Measurements from ENCODE around the gene ITPR1.

ITPR1 gene

DNA sequence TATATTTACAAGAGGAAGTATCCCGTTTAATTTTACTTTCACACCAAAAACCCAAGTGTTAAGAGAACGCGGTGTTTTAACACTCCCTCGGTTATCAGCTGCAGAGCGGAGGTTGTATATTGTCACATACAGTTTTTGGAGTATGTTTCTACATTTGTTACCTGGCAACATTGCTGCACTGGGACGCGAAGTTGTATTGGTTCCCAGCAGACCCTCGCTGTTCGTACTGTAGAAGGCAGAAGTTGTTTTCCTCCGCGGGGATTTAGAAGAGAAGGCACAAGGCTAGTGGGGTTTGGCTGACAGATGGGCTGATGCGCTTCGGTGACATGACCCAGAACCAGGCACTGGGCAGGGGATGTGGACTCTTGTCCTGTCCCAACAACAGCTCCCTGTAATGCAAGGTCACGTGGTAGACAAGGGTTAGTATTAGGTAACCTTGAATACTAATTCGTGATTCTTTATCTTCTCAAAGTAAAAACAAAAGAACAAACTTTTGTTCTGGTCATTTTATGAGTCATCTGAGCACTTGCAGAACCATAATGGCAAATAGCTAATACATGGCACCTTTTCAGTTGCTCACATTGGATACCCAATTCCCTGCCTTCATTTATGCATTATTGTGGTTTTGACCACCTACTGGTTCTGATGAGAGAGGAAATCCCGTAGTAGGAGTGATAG, 255.7 kb downstream of the ITPR1 start:
- TF ChIP-seq ZNF585B (tag by site-specific recombination; IDR thresholded peaks at IDR 0.05): no peak
- no peak for TF ChIP-seq HOXA7 (CRISPR knock-in tag; IDR thresholded peaks at IDR 0.05; ENCODE audit: borderline replicate concordance)
- H3K4me3 ChIP-seq (ENCODE audit: low read depth, low read length): no peak overlapping the region
- ChIA-PET CTCF (interaction anchor here (1.0 to 1.6 kb wide), 3 partner anchors 28 to 291 kb away, joined by 3 to 6 read pairs (median 4); no protein-coding TSS in a partner anchor), POLR2A (interaction anchor here (1.3 kb wide), 1 partner anchor 230 kb away, joined by 4 read pairs; the partner anchor contains the start of gene BHLHE40)
- peaks cover 14% of the 10 kb centered on the region for H3K4me1 ChIP-seq (ENCODE audit: control insufficient read depth, insufficient read depth, low read length)
- H3K36me3 ChIP-seq (ENCODE audit: control insufficient read depth in 2 of 2, insufficient read depth in 1 of 2, low read length in 2 of 2): no peaks in the 10 kb centered on the region
- H3K9me3 ChIP-seq (ENCODE audit: control insufficient read depth, insufficient read depth, low read depth, low read length): no peaks in the 10 kb centered on the region
- no peak overlapping the region for H3K27ac ChIP-seq (ENCODE audit: extremely low read depth, low read depth, low read length)

DNA sequence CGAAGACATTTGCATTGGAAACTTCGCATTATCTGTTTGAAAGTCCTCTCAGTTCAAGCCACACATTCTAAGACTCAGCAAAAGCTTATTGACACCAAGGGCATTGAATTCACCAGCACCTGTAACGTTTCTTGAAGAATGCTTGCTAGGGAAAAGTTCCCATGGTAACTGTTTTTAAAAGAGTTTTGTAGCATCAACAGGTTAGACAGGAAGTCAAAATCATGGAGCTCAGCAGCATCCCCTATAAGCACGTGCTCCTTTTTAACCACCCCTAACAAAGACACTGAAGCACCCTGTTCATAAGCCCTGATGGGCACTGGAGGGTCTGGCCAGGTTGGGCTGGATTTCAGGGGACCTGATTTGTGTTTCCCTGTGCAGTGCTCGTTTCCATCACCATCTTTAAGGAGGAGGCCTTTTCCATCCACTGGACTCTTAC, 256.4 kb downstream of the ITPR1 start:
- Histone ChIP-seq H3K4me3 (ENCODE audit: low read depth, low read length) (no peak overlapping the region), H3K27ac (ENCODE audit: extremely low read depth, low read depth, low read length) (no peak overlapping the region), H3K4me1 (ENCODE audit: control insufficient read depth, insufficient read depth, low read length) (peaks cover 8% of the 10 kb centered on the region), H3K9me3 (ENCODE audit: control insufficient read depth, insufficient read depth, low read depth, low read length) (no peaks in the 10 kb centered on the region), H3K36me3 (ENCODE audit: control insufficient read depth in 2 of 2, insufficient read depth in 1 of 2, low read length in 2 of 2) (peaks cover 0 to 4% of the 10 kb centered on the region in 2 experiments; a peak in 1 of 3 replicates)
- TF ChIP-seq ZNF561 (tag by site-specific recombination; IDR thresholded peaks at IDR 0.05; ENCODE audit: borderline replicate concordance) (no peak), SCRT2 (tag by site-specific recombination; IDR thresholded peaks at IDR 0.05) (peak; percentile 73), ZNF843 (tag by site-specific recombination; IDR thresholded peaks at IDR 0.05) (no peak)
- POLR2A ChIA-PET: interaction anchor here (1.0 kb wide), 1 partner anchor 229 kb away, joined by 3 read pairs; the partner anchor contains the start of gene BHLHE40
- CTCF ChIA-PET: interaction anchor here (1.1 kb wide), 1 partner anchor 290 kb away, joined by 3 read pairs; no protein-coding TSS in a partner anchor

DNA sequence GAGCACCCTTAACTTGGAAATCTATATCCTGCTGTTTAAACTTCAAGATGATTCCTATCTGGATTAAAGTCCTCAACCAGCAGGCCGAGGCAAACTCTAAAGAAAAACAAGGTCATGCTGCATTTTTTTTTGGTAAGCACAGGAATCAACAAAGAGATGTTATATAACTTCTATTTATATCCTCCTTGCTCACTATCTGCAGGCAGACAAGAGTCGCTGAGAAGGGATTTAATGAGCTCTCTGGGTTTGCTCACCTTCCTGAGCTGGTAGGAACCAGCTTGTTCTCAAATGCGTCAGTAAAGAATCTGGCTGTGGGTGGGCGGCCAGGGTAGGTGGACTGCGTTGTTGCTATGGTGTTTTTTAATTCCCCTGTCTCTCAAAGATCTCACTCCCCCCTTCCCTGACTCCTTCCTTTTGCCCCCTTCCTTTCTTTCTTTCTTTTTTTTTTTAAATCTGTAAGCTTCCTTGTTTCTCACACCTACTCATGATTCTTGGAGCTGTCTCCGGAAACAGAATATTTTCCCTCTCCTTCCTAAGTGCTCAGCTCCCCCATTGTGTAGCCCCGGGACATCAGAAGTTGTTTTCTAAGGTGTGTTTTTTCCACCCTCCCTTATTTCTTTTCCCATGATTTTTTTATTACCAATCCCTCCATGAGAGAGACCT, 257.3 kb downstream of the ITPR1 start:
- Histone ChIP-seq H3K36me3 (ENCODE audit: control insufficient read depth in 2 of 2, insufficient read depth in 1 of 2, low read length in 2 of 2) (peaks cover 0 to 4% of the 10 kb centered on the region in 2 experiments; a peak in 1 of 3 replicates), H3K9me3 (ENCODE audit: control insufficient read depth, insufficient read depth, low read depth, low read length) (no peaks in the 10 kb centered on the region), H3K4me1 (ENCODE audit: control insufficient read depth, insufficient read depth, low read length) (peaks cover 8% of the 10 kb centered on the region), H3K4me3 (ENCODE audit: low read depth, low read length) (no peak overlapping the region), H3K27ac (ENCODE audit: extremely low read depth, low read depth, low read length) (no peak overlapping the region)
- no peak for TF ChIP-seq ZBTB48 (tag by site-specific recombination; IDR thresholded peaks at IDR 0.05)
- peak; percentile 61 for TF ChIP-seq ZFHX2 (tag by site-specific recombination; conservative IDR thresholded peaks at IDR 0.05)
- TF ChIP-seq ZNF335 (tag by site-specific recombination; conservative IDR thresholded peaks at IDR 0.05): no peak
- no peak for TF ChIP-seq ZBTB20 (tag by site-specific recombination; IDR thresholded peaks at IDR 0.05)
- TF ChIP-seq ZNF354C (tag by site-specific recombination; IDR thresholded peaks at IDR 0.05; ENCODE audit: borderline replicate concordance, low read depth): no peak
- TF ChIP-seq EGR2 (tag by site-specific recombination; IDR thresholded peaks at IDR 0.05; ENCODE audit: low read depth): peak; percentile 37; the same call in 1 of the 2 replicates
- TF ChIP-seq ZNF843 (tag by site-specific recombination; IDR thresholded peaks at IDR 0.05): no peak
- no peak for TF ChIP-seq ZNF132 (tag by site-specific recombination; IDR thresholded peaks at IDR 0.05; ENCODE audit: borderline replicate concordance)
- ChIA-PET POLR2A (interaction anchor here (1.0 kb wide), 1 partner anchor 229 kb away, joined by 3 read pairs; the partner anchor contains the start of gene BHLHE40), CTCF (interaction anchor here (1.2 kb wide), 1 partner anchor 16 kb away, joined by 3 read pairs; no protein-coding TSS in a partner anchor)

DNA sequence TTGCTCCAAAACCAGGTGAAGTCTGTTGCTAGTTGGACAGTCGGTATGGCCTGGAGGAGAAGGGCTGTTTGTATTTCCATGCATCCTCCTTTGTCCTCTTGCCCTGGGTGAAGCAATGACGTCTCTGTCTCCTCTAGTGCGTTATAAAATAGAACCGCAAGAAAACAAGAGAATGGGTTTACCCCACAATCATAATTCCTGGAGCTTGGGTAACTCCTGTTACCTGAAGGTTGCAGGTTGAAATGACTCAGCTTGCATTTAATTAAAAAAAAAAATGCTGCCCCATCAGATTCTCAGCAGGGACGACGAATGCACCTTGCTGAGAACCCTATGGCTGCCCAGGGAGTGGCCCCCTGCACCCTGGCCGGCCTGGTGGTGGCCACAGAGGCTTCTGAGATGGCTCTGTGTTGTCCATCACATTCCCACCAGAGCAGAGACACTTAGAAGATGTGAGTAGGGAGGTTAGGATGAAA, 257.9 kb downstream of the ITPR1 start:
- Histone ChIP-seq H3K9me3 (ENCODE audit: control insufficient read depth, insufficient read depth, low read depth, low read length) (no peaks in the 10 kb centered on the region), H3K27ac (ENCODE audit: extremely low read depth, low read depth, low read length) (no peak overlapping the region), H3K4me1 (ENCODE audit: control insufficient read depth, insufficient read depth, low read length) (peaks cover 8% of the 10 kb centered on the region), H3K4me3 (ENCODE audit: low read depth, low read length) (no peak overlapping the region), H3K36me3 (ENCODE audit: control insufficient read depth in 2 of 2, insufficient read depth in 1 of 2, low read length in 2 of 2) (peaks cover 0 to 4% of the 10 kb centered on the region in 2 experiments; a peak in 1 of 3 replicates)
- CTCF ChIA-PET: interaction anchor here (1.2 to 1.3 kb wide), 2 partner anchors 16 to 40 kb away, joined by 3 read pairs; no protein-coding TSS in a partner anchor
- POLR2A ChIA-PET: no interaction called here
- no peak for TF ChIP-seq ZSCAN23 (tag by site-specific recombination; IDR thresholded peaks at IDR 0.05)
- TF ChIP-seq, protein P1, sequence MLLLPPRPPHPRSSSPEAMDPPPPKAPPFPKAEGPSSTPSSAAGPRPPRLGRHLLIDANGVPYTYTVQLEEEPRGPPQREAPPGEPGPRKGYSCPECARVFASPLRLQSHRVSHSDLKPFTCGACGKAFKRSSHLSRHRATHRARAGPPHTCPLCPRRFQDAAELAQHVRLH (tag by site-specific recombination; IDR thresholded peaks at IDR 0.05): no peak
- TF ChIP-seq, protein P2, sequence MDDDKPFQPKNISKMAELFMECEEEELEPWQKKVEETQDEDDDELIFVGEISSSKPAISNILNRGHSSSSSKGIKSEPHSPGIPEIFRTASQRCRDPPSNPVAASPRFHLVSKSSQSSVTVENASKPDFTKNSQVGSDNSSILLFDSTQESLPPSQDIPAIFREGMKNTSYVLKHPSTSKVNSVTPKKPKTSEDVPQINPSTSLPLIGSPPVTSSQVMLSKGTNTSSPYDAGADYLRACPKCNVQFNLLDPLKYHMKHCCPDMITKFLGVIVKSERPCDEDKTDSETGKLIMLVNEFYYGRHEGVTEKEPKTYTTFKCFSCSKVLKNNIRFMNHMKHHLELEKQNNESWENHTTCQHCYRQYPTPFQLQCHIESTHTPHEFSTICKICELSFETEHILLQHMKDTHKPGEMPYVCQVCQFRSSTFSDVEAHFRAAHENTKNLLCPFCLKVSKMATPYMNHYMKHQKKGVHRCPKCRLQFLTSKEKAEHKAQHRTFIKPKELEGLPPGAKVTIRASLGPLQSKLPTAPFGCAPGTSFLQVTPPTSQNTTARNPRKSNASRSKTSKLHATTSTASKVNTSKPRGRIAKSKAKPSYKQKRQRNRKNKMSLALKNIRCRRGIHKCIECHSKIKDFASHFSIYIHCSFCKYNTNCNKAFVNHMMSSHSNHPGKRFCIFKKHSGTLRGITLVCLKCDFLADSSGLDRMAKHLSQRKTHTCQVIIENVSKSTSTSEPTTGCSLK (tag by site-specific recombination; IDR thresholded peaks at IDR 0.05): no peak
- no peak for TF ChIP-seq ZNF146 (tag by site-specific recombination; IDR thresholded peaks at IDR 0.05)
- no peak for TF ChIP-seq MZF1 (tag by site-specific recombination; IDR thresholded peaks at IDR 0.05; ENCODE audit: borderline replicate concordance)
- TF ChIP-seq, protein P3, sequence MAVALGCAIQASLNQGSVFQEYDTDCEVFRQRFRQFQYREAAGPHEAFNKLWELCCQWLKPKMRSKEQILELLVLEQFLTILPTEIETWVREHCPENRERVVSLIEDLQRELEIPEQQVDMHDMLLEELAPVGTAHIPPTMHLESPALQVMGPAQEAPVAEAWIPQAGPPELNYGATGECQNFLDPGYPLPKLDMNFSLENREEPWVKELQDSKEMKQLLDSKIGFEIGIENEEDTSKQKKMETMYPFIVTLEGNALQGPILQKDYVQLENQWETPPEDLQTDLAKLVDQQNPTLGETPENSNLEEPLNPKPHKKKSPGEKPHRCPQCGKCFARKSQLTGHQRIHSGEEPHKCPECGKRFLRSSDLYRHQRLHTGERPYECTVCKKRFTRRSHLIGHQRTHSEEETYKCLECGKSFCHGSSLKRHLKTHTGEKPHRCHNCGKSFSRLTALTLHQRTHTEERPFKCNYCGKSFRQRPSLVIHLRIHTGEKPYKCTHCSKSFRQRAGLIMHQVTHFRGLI (tag by site-specific recombination; IDR thresholded peaks at IDR 0.05): no peak
- TF ChIP-seq ZNF707 (tag by site-specific recombination; IDR thresholded peaks at IDR 0.05): no peak
- TF ChIP-seq ZNF48 (tag by site-specific recombination; IDR thresholded peaks at IDR 0.05): no peak

All from HEK293 (cell line).